HG02642 (cell line): ENCODE measurements around the gene PARP8.
"Not testable (repeated sequence)": the region's sequence is repeated elsewhere in the genome, so short reads cannot be mapped to it uniquely, and the experiment has no call there.

Experiments used
- ATAC-seq: cut with Tn5 transposase; IDR thresholded peaks from one replicate; pipeline ENCODE4 v1.9.1; 2021; ENCODE audit warnings: mild to moderate bottlenecking; ENCODE audit not compliant: unreplicated experiment, poor library complexity

The PARP8 gene

GRCh38 chr5:50666261-50667022, at the start of gene PARP8:
TSS of gene PARP8 (plus strand) at chr5:50666637. CDS start at chr5:50667096, 459 bp downstream.
- peak; percentile 52 for ATAC-seq

GRCh38 chr5:50623666-50624065, 42.8 kb upstream of the PARP8 start:
- no peak for ATAC-seq

- ATAC-seq, result not testable (repeated sequence)
Measured at GRCh38 chr5:50634866-50635265, 31.6 kb upstream of the PARP8 start.

- not testable (repeated sequence) for ATAC-seq
Measured at GRCh38 chr5:50637576-50637975, 28.9 kb upstream of the PARP8 start.

GRCh38 chr5:50646591-50646990, 19.8 kb upstream of the PARP8 start:
- no peak for ATAC-seq

GRCh38 chr5:50647726-50648125, 18.7 kb upstream of the PARP8 start:
- no peak for ATAC-seq

GRCh38 chr5:50653946-50654345, 12.5 kb upstream of the PARP8 start:
- peak; percentile 100 for ATAC-seq

GRCh38 chr5:50655067-50655809, 11.2 kb upstream of the PARP8 start:
- ATAC-seq, result no peak

- no peak for ATAC-seq
Measured at GRCh38 chr5:50655810-50656205, 10.6 kb upstream of the PARP8 start.

GRCh38 chr5:50657044-50657443, 9.4 kb upstream of the PARP8 start:
- ATAC-seq, result no peak

- no peak for ATAC-seq
Measured at GRCh38 chr5:50658246-50658645, 8.2 kb upstream of the PARP8 start.

GRCh38 chr5:50663636-50664035, 2.8 kb upstream of the PARP8 start:
- ATAC-seq, result no peak

GRCh38 chr5:50665091-50665490, 1.3 kb upstream of the PARP8 start:
- no peak for ATAC-seq

GRCh38 chr5:50665761-50666202, 655 bp upstream of the PARP8 start:
- ATAC-seq, result not testable (repeated sequence)

GRCh38 chr5:50667023-50667652, 701 bp downstream of the PARP8 start:
- ATAC-seq, result peak; percentile 49

GRCh38 chr5:50667653-50668595, 1.5 kb downstream of the PARP8 start:
- peak; percentile 91 for ATAC-seq

GRCh38 chr5:50668636-50669035, 2.2 kb downstream of the PARP8 start:
- ATAC-seq, result not testable (repeated sequence)

GRCh38 chr5:50672663-50673062, 6.2 kb downstream of the PARP8 start:
- ATAC-seq, result no peak

GRCh38 chr5:50673444-50673843, 7.0 kb downstream of the PARP8 start:
- ATAC-seq, result not testable (repeated sequence)

GRCh38 chr5:50675385-50675784, 8.9 kb downstream of the PARP8 start:
- ATAC-seq, result no peak
